Endothelial cell of umbilical vein (primary cell): Measurements from ENCODE around the gene TUBGCP2. TPM values are rescaled to one million over a fixed set of nuclear protein-coding genes. Genes with fewer than 3 reads are reported as not detected.
A peak's percentile ranks its signal among the peaks of the same experiment; 100 is the strongest.

ENCODE experiments used
- BruUV-seq: library from RNA; stranded (reverse); fragments of 400-500 nt; replicated peaks from 2 replicates; lab custom pipeline; 2021; lab: Mats Ljungman, UMichigan
- CTCF ChIA-PET: fragments of 300-600, 350-600 bp; sonication (Branson Sonifier 250); formaldehyde crosslinking; loops from one replicate; lab custom pipeline; 2021; ENCODE audit warnings: antibody characterized with exemption, inconsistent platforms; lab: Charles Lee
- POLR2A ChIA-PET: fragments of 300-600, 350-600 bp; sonication (Branson Sonifier 250); formaldehyde crosslinking; loops from one replicate; lab custom pipeline; 2021; ENCODE audit warnings: antibody characterized with exemption, inconsistent platforms; lab: Charles Lee
- DNase-seq: peaks from one replicate; pipeline ENCODE4 v3.0.0-alpha.2; 2011; ENCODE audit warnings: low read depth, low spot score
- FAIRE-seq: peaks from 2 replicates; lab custom pipeline; 2011; peaks lifted over from hg19 to GRCh38; lab: Jason Lieb, UNC
- H2AFZ ChIP-seq: 2 replicates; pipeline ENCODE4 v1.6.0; 2012; ENCODE audit warnings: low read depth, low read length, control low read depth, inconsistent platforms
- H3K27ac ChIP-seq: 2 replicates; pipeline ENCODE4 v1.5.1; 2011; ENCODE audit warnings: low read depth, mild to moderate bottlenecking, control low read depth, low read length, moderate library complexity; ENCODE audit not compliant: insufficient read depth
- H3K27me3 ChIP-seq, 2 experiments: 2 replicates each; pipeline versions ENCODE4 v1.6.0 to v1.6.1; 2011; ENCODE audit warnings: low read length in 2 of 2, mixed read lengths in 1 of 2; ENCODE audit not compliant: control insufficient read depth in 2 of 2, insufficient read depth in 2 of 2
- H3K36me3 ChIP-seq, 2 experiments: 2 replicates in 1 of 2; 3 replicates in 1 of 2; pipeline ENCODE4 v1.5.1; 2011; ENCODE audit warnings: low read length in 2 of 2, mild to moderate bottlenecking in 1 of 2, moderate library complexity in 1 of 2; ENCODE audit not compliant: control insufficient read depth in 2 of 2, insufficient read depth in 2 of 2; ENCODE audit errors: extremely low read depth in 1 of 2
- H3K4me1 ChIP-seq: 3 replicates; pipeline ENCODE4 v1.5.1; 2011; ENCODE audit warnings: mild to moderate bottlenecking, low read length; ENCODE audit not compliant: control insufficient read depth, insufficient read depth; ENCODE audit errors: extremely low read depth
- H3K4me2 ChIP-seq: 2 replicates; pipeline ENCODE4 v1.6.1; 2011; ENCODE audit warnings: low read length, control low read depth, mixed read lengths; ENCODE audit not compliant: insufficient read depth
- H3K4me3 ChIP-seq, 3 experiments: fragments of 200-600 bp in 1 of 3; sonication (generic), shearing (Covaris generic) in 1 of 3; replicated peaks in 1 of 3; 2 replicates each; pipeline ENCODE4 v1.5.1; 2011 to 2016; ENCODE audit warnings: control low read depth in 3 of 3, low read length in 3 of 3, mild to moderate bottlenecking in 2 of 3, inconsistent platforms in 1 of 3, low read depth in 1 of 3, moderate library complexity in 1 of 3; ENCODE audit not compliant: insufficient read depth in 1 of 3
- H3K79me2 ChIP-seq: 2 replicates; pipeline ENCODE4 v1.6.0; 2012; ENCODE audit warnings: low read length, inconsistent platforms; ENCODE audit not compliant: control insufficient read depth, insufficient read depth
- H3K9ac ChIP-seq: replicated peaks from 2 replicates; pipeline ENCODE3; 2011; ENCODE audit warnings: low read length, control low read depth; ENCODE audit not compliant: insufficient read depth; ENCODE audit errors: extremely low read depth
- H3K9me1 ChIP-seq: replicated peaks from 3 replicates; pipeline ENCODE4 v1.6.0; 2011; ENCODE audit warnings: mild to moderate bottlenecking, low read length; ENCODE audit not compliant: control insufficient read depth, insufficient read depth; ENCODE audit errors: extremely low read depth
- H3K9me3 ChIP-seq: replicated peaks from 2 replicates; pipeline ENCODE4 v1.5.1; 2012; ENCODE audit warnings: low read length, inconsistent platforms; ENCODE audit not compliant: control insufficient read depth, insufficient read depth
- H4K20me1 ChIP-seq: replicated peaks from 2 replicates; pipeline ENCODE3; 2011; ENCODE audit warnings: mild to moderate bottlenecking, low read length; ENCODE audit not compliant: control insufficient read depth, insufficient read depth; ENCODE audit errors: extremely low read depth
- EZH2 ChIP-seq: IDR thresholded peaks from 2 replicates; pipeline ENCODE4 v1.6.1; 2012; ENCODE audit warnings: borderline replicate concordance, low read depth, mild to moderate bottlenecking, moderate library complexity, low read length, inconsistent platforms; ENCODE audit not compliant: severe bottlenecking
- FOS ChIP-seq: IDR thresholded peaks from 2 replicates; pipeline ENCODE4 v1.6.1; 2011; ENCODE audit warnings: mild to moderate bottlenecking, low read length, moderate library complexity, borderline replicate concordance; ENCODE audit not compliant: insufficient read depth
- GATA2 ChIP-seq: IDR thresholded peaks from 2 replicates; pipeline ENCODE4 v1.7.0; 2011; ENCODE audit warnings: low read depth, mild to moderate bottlenecking, moderate library complexity, mixed read lengths, low read length; ENCODE audit not compliant: insufficient read length, insufficient read depth
- JUN ChIP-seq: IDR thresholded peaks from 2 replicates; pipeline ENCODE4 v1.6.1; 2011; ENCODE audit warnings: borderline replicate concordance, low read depth; ENCODE audit not compliant: insufficient read length, insufficient read depth
- MYC ChIP-seq: IDR thresholded peaks from one replicate; pipeline ENCODE4 v1.6.1; 2011; ENCODE audit warnings: mild to moderate bottlenecking, low read depth, low read length
- POLR2A ChIP-seq: IDR thresholded peaks from 2 replicates; pipeline ENCODE4 v1.6.1; 2012; ENCODE audit warnings: low read depth, mild to moderate bottlenecking, control low read depth, low read length
- POLR2AphosphoS5 ChIP-seq: IDR thresholded peaks from 2 replicates; pipeline ENCODE4 v1.6.1; 2012; ENCODE audit warnings: low read depth, mild to moderate bottlenecking, control low read depth, low read length, moderate library complexity; ENCODE audit not compliant: insufficient read depth
- dilution Hi-C: fragments of 300-500 bp; cut with MboI; formaldehyde crosslinking; loops from one replicate; pipeline ENCODE4 v1.15.0; 2019; ENCODE audit warnings: low sequenced_read_pairs; ENCODE audit not compliant: extremely low pct_ligation_motif_present
- intact Hi-C: fragments of 100-400 bp; cut with micrococcal nuclease; formaldehyde crosslinking; loops from one replicate; pipeline ENCODE4 v1.10.0; 2022
- polyA plus RNA-seq, 4 experiments: library from polyadenylated mRNA; depleted of rRNA in 3 of 4; stranded (reverse) in 3 of 4; unstranded in 1 of 4; fragments of >200 nt; gene quantifications; 2 replicates each; pipeline versions ENCODE4 v1.2.1 to v1.2.3, GENCODE V29; 2011 to 2012; ENCODE audit warnings: missing spikeins in 1 of 4
- total RNA-seq: library from RNA; stranded (reverse); gene quantifications from 2 replicates; pipeline ENCODE4 v1.2.3, GENCODE V29; 2021
- TF ChIP-seq, protein P1 (sequence below), 2 donors: IDR thresholded peaks; 1 replicate in 1 of 2; 2 replicates in 1 of 2; pipeline ENCODE4 v1.5.1; 2011; ENCODE audit warnings: low read length in 2 of 2, mild to moderate bottlenecking in 2 of 2, moderate library complexity in 2 of 2, control low read depth in 1 of 2, inconsistent platforms in 1 of 2, low read depth in 1 of 2; ENCODE audit not compliant: insufficient read depth in 1 of 2; ENCODE audit errors: extremely low read depth in 1 of 2
- TF ChIP-seq, protein P2 (sequence below): IDR thresholded peaks from 2 replicates; pipeline ENCODE4 v1.6.1; 2011; ENCODE audit not compliant: insufficient read depth, insufficient read length

Gene TUBGCP2
- total and polyA plus RNA-seq, 2 donors (not counting 3 experiments of a cell fraction or from before 2014, with no cell fraction given) = 37.1 to 53.1 TPM

DNA sequence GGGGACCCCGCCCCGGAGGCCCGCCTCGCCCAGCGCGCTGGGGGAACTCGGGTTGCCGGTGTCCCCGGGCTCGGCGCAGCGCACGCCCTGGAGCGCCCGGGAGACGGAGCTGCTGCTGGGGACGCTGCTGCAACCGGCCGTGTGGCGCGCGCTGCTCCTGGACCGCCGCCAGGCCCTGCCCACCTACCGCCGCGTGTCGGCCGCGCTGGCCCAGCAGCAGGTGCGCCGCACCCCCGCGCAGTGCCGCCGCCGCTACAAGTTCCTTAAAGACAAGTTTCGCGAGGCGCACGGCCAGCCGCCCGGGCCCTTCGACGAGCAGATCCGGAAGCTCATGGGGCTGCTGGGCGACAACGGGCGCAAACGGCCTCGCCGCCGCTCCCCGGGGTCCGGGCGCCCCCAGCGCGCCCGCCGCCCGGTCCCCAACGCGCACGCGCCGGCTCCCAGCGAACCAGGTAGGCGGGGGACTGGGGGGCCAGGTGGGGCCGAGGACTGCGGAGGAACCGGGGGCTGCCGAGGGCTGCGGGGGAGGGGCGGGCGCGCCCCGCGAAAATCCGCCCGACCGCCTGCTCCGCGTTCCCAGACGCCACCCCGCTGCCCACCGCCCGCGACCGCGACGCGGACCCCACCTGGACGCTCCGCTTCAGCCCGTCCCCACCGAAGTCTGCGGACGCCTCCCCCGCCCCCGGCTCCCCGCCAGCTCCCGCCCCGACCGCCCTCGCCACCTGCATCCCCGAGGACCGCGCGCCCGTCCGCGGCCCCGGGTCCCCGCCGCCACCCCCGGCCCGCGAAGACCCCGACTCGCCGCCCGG is 78.1 kb downstream of the TUBGCP2 start:
- Histone ChIP-seq H3K9ac (no peak overlapping the region), H4K20me1 (no peaks in the 10 kb centered on the region), H3K9me1 (no peaks in the 10 kb centered on the region), H3K4me3 (no peak overlapping the region), H3K36me3 (no peaks in the 10 kb centered on the region), H3K4me1 (no peaks in the 10 kb centered on the region), H3K4me2 (no peak overlapping the region), H3K27me3 (peaks cover 28 to 39% of the 10 kb centered on the region in 2 experiments), H2AFZ (no peak overlapping the region), H3K27ac (no peak overlapping the region), H3K79me2 (no peaks in the 10 kb centered on the region), H3K9me3 (no peaks in the 10 kb centered on the region)
- TF ChIP-seq EZH2 = peak; percentile 29
- no peak for TF ChIP-seq MYC
- intact Hi-C loops = no loop called here
- BruUV-seq = no TSS peak
- dilution Hi-C loops = no loop called here
- DNase-seq = no peak
- ChIA-PET POLR2A (no interaction called here), CTCF (no interaction called here)
- FAIRE-seq = no peak

DNA sequence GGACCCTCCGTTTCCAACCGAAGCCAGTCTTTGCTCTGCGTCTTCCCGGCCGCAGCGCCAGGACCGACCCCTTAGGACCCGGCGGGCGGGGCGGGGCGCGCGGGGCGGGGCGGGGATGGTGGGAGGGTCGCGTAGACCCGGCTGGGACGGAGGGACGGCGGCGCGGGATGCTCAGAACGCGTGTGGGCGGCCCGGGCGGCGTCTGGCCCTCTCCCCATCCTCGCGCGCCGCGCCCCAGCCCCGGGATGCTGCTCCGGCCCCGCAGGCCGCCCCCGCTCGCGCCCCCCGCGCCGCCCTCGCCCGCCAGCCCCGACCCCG is 78.7 kb downstream of the TUBGCP2 start, which contains the start of gene UTF1:
UTF1 (plus strand) TSS at position 174 of the 318 bp plus-strand sequence; CDS start at position 246, 72 bp downstream.
- ChIA-PET POLR2A (no interaction called here), CTCF (no interaction called here)
- no peaks in the 10 kb centered on the region for H3K79me2 ChIP-seq
- H3K36me3 ChIP-seq = no peaks in the 10 kb centered on the region
- no peak within 1 kb of the TSS for H3K4me2 ChIP-seq
- H3K9ac ChIP-seq = no peak within 1 kb of the TSS
- intact Hi-C loops (no loop called here), dilution Hi-C loops (no loop called here)
- no peaks in the 10 kb centered on the region for H3K9me3 ChIP-seq
- no peak for TF ChIP-seq MYC
- TF ChIP-seq, protein P1, sequence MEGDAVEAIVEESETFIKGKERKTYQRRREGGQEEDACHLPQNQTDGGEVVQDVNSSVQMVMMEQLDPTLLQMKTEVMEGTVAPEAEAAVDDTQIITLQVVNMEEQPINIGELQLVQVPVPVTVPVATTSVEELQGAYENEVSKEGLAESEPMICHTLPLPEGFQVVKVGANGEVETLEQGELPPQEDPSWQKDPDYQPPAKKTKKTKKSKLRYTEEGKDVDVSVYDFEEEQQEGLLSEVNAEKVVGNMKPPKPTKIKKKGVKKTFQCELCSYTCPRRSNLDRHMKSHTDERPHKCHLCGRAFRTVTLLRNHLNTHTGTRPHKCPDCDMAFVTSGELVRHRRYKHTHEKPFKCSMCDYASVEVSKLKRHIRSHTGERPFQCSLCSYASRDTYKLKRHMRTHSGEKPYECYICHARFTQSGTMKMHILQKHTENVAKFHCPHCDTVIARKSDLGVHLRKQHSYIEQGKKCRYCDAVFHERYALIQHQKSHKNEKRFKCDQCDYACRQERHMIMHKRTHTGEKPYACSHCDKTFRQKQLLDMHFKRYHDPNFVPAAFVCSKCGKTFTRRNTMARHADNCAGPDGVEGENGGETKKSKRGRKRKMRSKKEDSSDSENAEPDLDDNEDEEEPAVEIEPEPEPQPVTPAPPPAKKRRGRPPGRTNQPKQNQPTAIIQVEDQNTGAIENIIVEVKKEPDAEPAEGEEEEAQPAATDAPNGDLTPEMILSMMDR (IDR thresholded peaks at IDR 0.05; ENCODE audit: extremely low read depth in 1 of 2, insufficient read depth in 1 of 2, low read depth in 1 of 2, low read length in 2 of 2) = no peak
- TF ChIP-seq GATA2 = no peak
- TF ChIP-seq FOS = no peak
- no peak for TF ChIP-seq POLR2AphosphoS5
- TF ChIP-seq POLR2A = no peak
- TF ChIP-seq EZH2 = no peak
- TF ChIP-seq, protein P2, sequence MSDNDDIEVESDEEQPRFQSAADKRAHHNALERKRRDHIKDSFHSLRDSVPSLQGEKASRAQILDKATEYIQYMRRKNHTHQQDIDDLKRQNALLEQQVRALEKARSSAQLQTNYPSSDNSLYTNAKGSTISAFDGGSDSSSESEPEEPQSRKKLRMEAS = no peak
- no peak for TF ChIP-seq JUN
- H3K4me1 ChIP-seq = no peaks in the 10 kb centered on the region
- H3K9me1 ChIP-seq = no peaks in the 10 kb centered on the region
- no peak within 1 kb of the TSS for H3K27ac ChIP-seq
- no TSS peak for BruUV-seq
- no peak for FAIRE-seq
- no peaks in the 10 kb centered on the region for H4K20me1 ChIP-seq
- H3K4me3 ChIP-seq = no peak within 1 kb of the TSS
- H2AFZ ChIP-seq = no peak within 1 kb of the TSS
- H3K27me3 ChIP-seq = peaks cover 24 to 33% of the 10 kb centered on the region in 2 experiments
- DNase-seq = no peak
